Trophoblast cell (in vitro differentiated cells and primary cell): Measurements from ENCODE around the gene VOPP1.
"Not testable (repeated sequence)": the region's sequence is repeated elsewhere in the genome, so short reads cannot be mapped to it uniquely, and the experiment has no call there.

ENCODE experiments used
- DNase-seq, 2 donors: peaks; one replicate each; pipeline ENCODE4 v3.0.0-alpha.2; 2016
- H2AFZ ChIP-seq: 2 replicates; pipeline ENCODE4 v1.6.1; 2013; ENCODE audit warnings: low read length, moderate library complexity, mild to moderate bottlenecking; ENCODE audit not compliant: insufficient read depth, poor library complexity
- H2AK5ac ChIP-seq: 2 replicates; pipeline ENCODE4 v1.6.1; 2013; ENCODE audit warnings: mild to moderate bottlenecking, low read length
- H2BK120ac ChIP-seq: 2 replicates; pipeline ENCODE4 v1.6.1; 2013; ENCODE audit warnings: low read length, mild to moderate bottlenecking, moderate library complexity; ENCODE audit not compliant: insufficient read depth, poor library complexity
- H2BK12ac ChIP-seq: 2 replicates; pipeline ENCODE4 v1.6.1; 2013; ENCODE audit warnings: mild to moderate bottlenecking, low read length, moderate library complexity
- H2BK5ac ChIP-seq: 2 replicates; pipeline ENCODE4 v1.6.1; 2013; ENCODE audit warnings: low read length, low read depth, moderate library complexity, mild to moderate bottlenecking; ENCODE audit not compliant: poor library complexity
- H3K14ac ChIP-seq: 2 replicates; pipeline ENCODE4 v1.6.1; 2013; ENCODE audit warnings: mild to moderate bottlenecking, low read length
- H3K18ac ChIP-seq: 2 replicates; pipeline ENCODE4 v1.6.1; 2013; ENCODE audit warnings: mild to moderate bottlenecking, low read length
- H3K23ac ChIP-seq: 2 replicates; pipeline ENCODE4 v1.6.1; 2013; ENCODE audit warnings: low read length
- H3K27ac ChIP-seq: 2 replicates; pipeline ENCODE4 v1.5.1; 2013; ENCODE audit warnings: low read depth, mild to moderate bottlenecking, inconsistent platforms, low read length, moderate library complexity
- H3K27me3 ChIP-seq: 2 replicates; pipeline ENCODE4 v1.6.1; 2013; ENCODE audit warnings: inconsistent platforms, mild to moderate bottlenecking, low read length, moderate library complexity; ENCODE audit not compliant: insufficient read depth
- H3K36me3 ChIP-seq, 2 experiments: 1 replicate in 1 of 2; 2 replicates in 1 of 2; pipeline ENCODE4 v1.6.1; 2013; ENCODE audit warnings: low read length in 2 of 2, mild to moderate bottlenecking in 2 of 2, moderate library complexity in 1 of 2; ENCODE audit not compliant: insufficient read depth in 2 of 2, control insufficient read depth in 1 of 2
- H3K4ac ChIP-seq: 2 replicates; pipeline ENCODE4 v1.6.1; 2013; ENCODE audit warnings: low read depth, mild to moderate bottlenecking, low read length, moderate library complexity
- H3K4me1 ChIP-seq, 2 experiments: 1 replicate in 1 of 2; 2 replicates in 1 of 2; pipeline ENCODE4 v1.6.1; 2013; ENCODE audit warnings: low read length in 2 of 2, mild to moderate bottlenecking in 2 of 2, moderate library complexity in 1 of 2; ENCODE audit not compliant: insufficient read depth in 2 of 2, control insufficient read depth in 1 of 2
- H3K4me2 ChIP-seq: 2 replicates; pipeline ENCODE4 v1.6.1; 2013; ENCODE audit warnings: inconsistent platforms, mild to moderate bottlenecking, low read length, moderate library complexity
- H3K4me3 ChIP-seq: 2 replicates; pipeline ENCODE4 v1.5.1; 2013; ENCODE audit warnings: mild to moderate bottlenecking, low read depth, low read length, inconsistent platforms
- H3K79me1 ChIP-seq: one replicate; pipeline ENCODE4 v1.6.1; 2013; ENCODE audit warnings: low read length
- H3K79me2 ChIP-seq: 2 replicates; pipeline ENCODE4 v1.6.1; 2013; ENCODE audit warnings: low read length, mild to moderate bottlenecking; ENCODE audit not compliant: control insufficient read depth, insufficient read depth, poor library complexity
- H3K9ac ChIP-seq: 2 replicates; pipeline ENCODE4 v1.6.1; 2013; ENCODE audit warnings: mild to moderate bottlenecking, low read length
- H3K9me3 ChIP-seq: 2 replicates; pipeline ENCODE4 v1.6.1; 2013; ENCODE audit warnings: low read depth, mild to moderate bottlenecking, control low read depth, inconsistent platforms, low read length; ENCODE audit not compliant: insufficient read depth
- H4K12ac ChIP-seq: 2 replicates; pipeline ENCODE4 v1.6.1; 2013; ENCODE audit warnings: low read depth, mild to moderate bottlenecking, low read length, moderate library complexity
- H4K8ac ChIP-seq: 2 replicates; pipeline ENCODE4 v1.6.1; 2013; ENCODE audit warnings: low read depth, mild to moderate bottlenecking, low read length, moderate library complexity
- H4K91ac ChIP-seq: one replicate; pipeline ENCODE4 v1.6.1; 2013; ENCODE audit warnings: low read depth, mild to moderate bottlenecking, low read length, moderate library complexity
- WGBS: extraction: QIAGEN DNeasy Blood & Tissue Kit; methylation state at CpG from one replicate; pipeline ENCODE4 v1.1.7; 2013; ENCODE audit warnings: missing lambda C conversion rate; ENCODE audit not compliant: insufficient read length, insufficient coverage; ENCODE audit errors: extremely low coverage; 5-methylcytosine and 5-hydroxymethylcytosine counted together

The VOPP1 gene

GRCh38 chr7:55512635-55513191 lies 59.6 kb downstream of the VOPP1 start:
- Histone ChIP-seq H2AK5ac (no peak overlapping the region), H3K4me1 (peaks cover 2 to 4% of the 10 kb centered on the region in 2 experiments), H2BK5ac (no peak overlapping the region), H4K12ac (no peak overlapping the region), H3K4ac (no peak overlapping the region), H3K23ac (no peak overlapping the region), H4K8ac (no peak overlapping the region), H3K4me3 (no peak overlapping the region), H3K18ac (no peak overlapping the region), H2BK12ac (no peak overlapping the region), H3K4me2 (no peak overlapping the region), H3K79me1 (no peaks in the 10 kb centered on the region), H3K9ac (no peak overlapping the region), H2AFZ (no peak overlapping the region), H4K91ac (no peak overlapping the region), H3K36me3 (peaks cover under 1 to 8% of the 10 kb centered on the region in 2 experiments), H2BK120ac (no peak overlapping the region), H3K14ac (no peak overlapping the region), H3K27ac (no peak overlapping the region), H3K9me3 (no peaks in the 10 kb centered on the region), H3K79me2 (no peaks in the 10 kb centered on the region), H3K27me3 (no peaks in the 10 kb centered on the region)
- no CpG with 5 or more reads among the region's 10 CpGs for WGBS
- no peak for DNase-seq

- no CpG with 5 or more reads among the region's 3 CpGs for WGBS
- Histone ChIP-seq H3K79me2 (no peaks in the 10 kb centered on the region), H3K14ac (no peak overlapping the region), H3K4me2 (no peak overlapping the region), H2BK12ac (no peak overlapping the region), H2AK5ac (no peak overlapping the region), H3K9ac (no peak overlapping the region), H3K79me1 (no peaks in the 10 kb centered on the region), H4K91ac (no peak overlapping the region), H3K27me3 (no peaks in the 10 kb centered on the region), H3K23ac (no peak overlapping the region), H2BK120ac (no peak overlapping the region), H2BK5ac (no peak overlapping the region), H3K4me1 (peaks cover 2% of the 10 kb centered on the region in 2 experiments), H4K12ac (no peak overlapping the region), H4K8ac (no peak overlapping the region), H3K36me3 (peaks cover 0 to 2% of the 10 kb centered on the region in 2 experiments), H3K9me3 (no peaks in the 10 kb centered on the region), H3K4ac (no peak overlapping the region), H2AFZ (no peak overlapping the region), H3K27ac (no peak overlapping the region), H3K18ac (no peak overlapping the region), H3K4me3 (no peak overlapping the region)
- no peak for DNase-seq
Observed at GRCh38 chr7:55510621-55511020, 61.7 kb downstream of the VOPP1 start.

GRCh38 chr7:55510206-55510605 lies 62.1 kb downstream of the VOPP1 start:
- H3K9ac ChIP-seq, H4K8ac ChIP-seq, H4K12ac ChIP-seq, H3K23ac ChIP-seq, H4K91ac ChIP-seq, H2BK120ac ChIP-seq, H3K14ac ChIP-seq, H3K4me1 ChIP-seq, H3K79me1 ChIP-seq, H3K4me2 ChIP-seq, H3K36me3 ChIP-seq, H3K18ac ChIP-seq, H2AFZ ChIP-seq, H3K4me3 ChIP-seq, H3K4ac ChIP-seq, H3K27me3 ChIP-seq, H3K9me3 ChIP-seq, H2BK5ac ChIP-seq, H2AK5ac ChIP-seq, H2BK12ac ChIP-seq, DNase-seq, H3K27ac ChIP-seq, H3K79me2 ChIP-seq: not testable (repeated sequence)
- WGBS: no CpG with 5 or more reads among the region's 1 CpG

- Histone ChIP-seq H3K4me3 (no peak overlapping the region), H3K79me1 (no peaks in the 10 kb centered on the region), H3K27me3 (no peaks in the 10 kb centered on the region), H3K27ac (no peak overlapping the region), H3K9ac (no peak overlapping the region), H3K36me3 (no peaks in the 10 kb centered on the region), H3K4me2 (no peak overlapping the region), H2AK5ac (no peak overlapping the region), H3K9me3 (peaks cover 2% of the 10 kb centered on the region), H3K23ac (no peak overlapping the region), H2AFZ (no peak overlapping the region), H3K79me2 (no peaks in the 10 kb centered on the region), H4K91ac (no peak overlapping the region), H2BK120ac (no peak overlapping the region), H3K14ac (no peak overlapping the region), H2BK5ac (no peak overlapping the region), H4K12ac (no peak overlapping the region), H4K8ac (no peak overlapping the region), H2BK12ac (no peak overlapping the region), H3K18ac (no peak overlapping the region), H3K4ac (no peak overlapping the region), H3K4me1 (peaks cover 2 to 8% of the 10 kb centered on the region in 2 experiments)
- no CpG with 5 or more reads among the region's 1 CpG for WGBS
- peak; percentile 16 to 24 for DNase-seq
Observed at GRCh38 chr7:55509322-55509721, 63.0 kb downstream of the VOPP1 start.
